Activated CD4-positive, alpha-beta memory T cell treated with anti-CD3 and anti-CD28 coated beads for 36 hours (primary cell): ENCODE measurements around the gene RAB20. TPM values are rescaled to one million over a fixed set of nuclear protein-coding genes. Genes with fewer than 3 reads are reported as not detected.
A peak's percentile ranks its signal among the peaks of the same experiment; 100 is the strongest.
"Not testable (repeated sequence)": the region's sequence is repeated elsewhere in the genome, so short reads cannot be mapped to it uniquely, and the experiment has no call there.

ENCODE experiments used
- CTCF ChIA-PET: fragments of 350-600 bp; sonication (Branson Sonifier 250); formaldehyde crosslinking; loops from one replicate; lab custom pipeline; 2021; ENCODE audit warnings: antibody characterized with exemption, inconsistent platforms; lab: Charles Lee
- POLR2A ChIA-PET: fragments of 350-600 bp; sonication (Branson Sonifier 250); formaldehyde crosslinking; loops from one replicate; lab custom pipeline; 2021; ENCODE audit warnings: antibody characterized with exemption; lab: Charles Lee
- DNase-seq: peaks from one replicate; pipeline ENCODE4 v3.0.0-alpha.2; 2020
- H3K27ac Mint-ChIP-seq: one replicate; pipeline ENCODE4 v1.8.0; 2021; ENCODE audit warnings: mixed read lengths
- H3K27me3 Mint-ChIP-seq: one replicate; pipeline ENCODE4 v1.8.0; 2021; ENCODE audit warnings: mixed read lengths
- H3K36me3 Mint-ChIP-seq: one replicate; pipeline ENCODE4 v1.8.0; 2021; ENCODE audit warnings: mixed read lengths
- H3K4me1 Mint-ChIP-seq: one replicate; pipeline ENCODE4 v1.8.0; 2021; ENCODE audit warnings: low read depth, mixed read lengths
- H3K4me3 Mint-ChIP-seq: one replicate; pipeline ENCODE4 v1.8.0; 2021; ENCODE audit warnings: mild to moderate bottlenecking, mixed read lengths
- H3K9me3 Mint-ChIP-seq: one replicate; pipeline ENCODE4 v1.8.0; 2021; ENCODE audit warnings: mixed read lengths
- intact Hi-C: fragments of 100-400 bp; cut with micrococcal nuclease; formaldehyde crosslinking; loops from one replicate; pipeline ENCODE4 v1.15.1; 2023
- total RNA-seq, 2 experiments: library from RNA; stranded (reverse); gene quantifications; one replicate each; pipeline ENCODE4 v1.2.3, GENCODE V29; 2021

RAB20 gene
- total RNA-seq, 2 experiments from 2014 or later = 1.4 to 2.1 TPM

DNA sequence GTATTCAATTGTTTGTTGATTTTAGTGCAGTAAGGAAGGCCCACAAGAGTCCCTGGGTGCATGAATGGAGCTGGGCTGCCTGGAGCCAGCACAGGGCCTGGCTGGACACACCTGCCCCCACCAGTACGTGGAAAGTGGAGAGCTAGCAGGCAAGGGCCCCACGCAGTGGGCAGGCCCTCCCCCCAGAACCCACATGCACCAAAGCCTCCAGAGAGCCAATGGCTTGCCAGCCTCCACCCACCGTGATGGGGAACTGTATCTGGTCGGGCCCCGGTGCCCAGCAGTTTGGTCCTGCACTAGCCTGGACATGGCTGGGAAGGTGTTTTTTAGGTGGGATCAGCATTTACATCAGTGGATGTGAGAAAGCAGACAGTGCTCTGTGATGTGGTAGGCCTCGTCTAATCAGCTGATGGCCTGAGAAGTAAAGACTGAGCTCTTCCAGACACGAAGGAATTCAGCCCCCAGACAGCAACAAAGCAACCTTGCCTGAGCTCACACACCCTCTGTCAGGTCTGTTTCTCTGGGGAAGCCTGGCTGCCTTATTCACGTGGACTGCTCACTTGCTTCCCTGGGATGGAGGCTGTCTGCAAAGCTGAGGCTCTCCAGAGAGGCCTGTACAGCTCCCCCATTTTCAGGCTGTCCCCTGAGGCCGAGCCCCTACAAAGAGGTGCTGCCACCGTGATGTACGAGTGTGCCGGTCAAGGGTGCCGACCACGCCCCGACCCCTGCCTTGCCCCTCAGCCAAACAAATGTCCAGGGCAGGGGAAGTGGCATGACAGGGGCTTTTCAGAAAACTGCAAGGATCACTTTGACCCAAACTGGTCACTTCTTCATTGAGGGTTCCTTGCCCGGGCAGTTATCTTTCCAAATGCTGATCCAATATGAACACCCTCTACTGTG is 27.5 kb downstream of the RAB20 start:
- Mint-ChIP-seq H3K4me1 (no peaks in the 10 kb centered on the region), H3K9me3 (no peaks in the 10 kb centered on the region), H3K27me3 (no peaks in the 10 kb centered on the region), H3K27ac (no peak overlapping the region), H3K4me3 (no peak overlapping the region), H3K36me3 (no peaks in the 10 kb centered on the region)
- ChIA-PET POLR2A (no interaction called here), CTCF (no interaction called here)
- no peak for DNase-seq
- intact Hi-C loops = no loop called here

DNA sequence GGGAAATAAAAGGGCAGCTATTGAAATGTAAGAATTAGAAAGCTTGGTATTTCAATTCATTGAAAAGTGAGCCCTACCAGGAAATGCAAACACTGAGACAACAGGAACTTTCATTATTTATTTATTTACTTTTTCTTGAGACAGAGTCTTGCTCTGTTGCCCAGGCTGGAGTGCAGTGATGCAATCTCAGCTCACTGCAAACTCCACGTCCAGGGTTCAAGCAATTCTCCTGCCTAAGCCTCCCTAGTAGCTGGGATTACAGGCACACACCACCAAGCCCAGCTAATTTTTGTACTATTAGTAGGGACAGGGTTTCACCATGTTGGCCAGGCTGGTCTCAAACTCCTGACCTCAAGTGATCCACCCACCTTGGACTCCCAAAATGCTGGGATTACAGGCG is 29.3 kb downstream of the RAB20 start:
- POLR2A ChIA-PET, H3K4me1 Mint-ChIP-seq, H3K4me3 Mint-ChIP-seq, H3K9me3 Mint-ChIP-seq, intact Hi-C loops, CTCF ChIA-PET, H3K27ac Mint-ChIP-seq, H3K36me3 Mint-ChIP-seq, DNase-seq, H3K27me3 Mint-ChIP-seq: not testable (repeated sequence)

DNA sequence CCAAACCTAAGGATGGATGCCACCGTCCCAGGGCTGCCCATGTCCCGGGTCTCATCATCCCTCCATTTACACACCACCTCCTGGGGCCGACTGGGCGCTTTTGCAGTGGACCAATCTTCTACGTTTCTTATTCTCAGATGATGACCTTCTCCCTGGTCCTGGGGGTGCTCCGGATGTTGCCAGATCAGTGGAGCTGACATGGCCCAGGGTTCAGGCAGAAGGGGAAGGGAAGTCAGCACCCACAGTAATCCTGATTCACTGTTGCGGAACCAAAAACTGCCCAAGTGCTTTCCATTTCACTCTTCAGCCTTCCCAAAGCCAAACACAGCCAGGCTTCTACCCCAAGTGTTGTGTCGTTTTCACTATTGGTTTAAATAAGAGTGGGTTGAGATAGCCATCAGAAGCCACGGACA is 29.8 kb downstream of the RAB20 start:
- CTCF ChIA-PET = no interaction called here
- no peaks in the 10 kb centered on the region for H3K27me3 Mint-ChIP-seq
- no peaks in the 10 kb centered on the region for H3K4me1 Mint-ChIP-seq
- H3K4me3 Mint-ChIP-seq = no peak overlapping the region
- no peak overlapping the region for H3K27ac Mint-ChIP-seq
- POLR2A ChIA-PET = no interaction called here
- H3K9me3 Mint-ChIP-seq = no peaks in the 10 kb centered on the region
- intact Hi-C loops = no loop called here
- no peaks in the 10 kb centered on the region for H3K36me3 Mint-ChIP-seq
- DNase-seq = no peak

DNA sequence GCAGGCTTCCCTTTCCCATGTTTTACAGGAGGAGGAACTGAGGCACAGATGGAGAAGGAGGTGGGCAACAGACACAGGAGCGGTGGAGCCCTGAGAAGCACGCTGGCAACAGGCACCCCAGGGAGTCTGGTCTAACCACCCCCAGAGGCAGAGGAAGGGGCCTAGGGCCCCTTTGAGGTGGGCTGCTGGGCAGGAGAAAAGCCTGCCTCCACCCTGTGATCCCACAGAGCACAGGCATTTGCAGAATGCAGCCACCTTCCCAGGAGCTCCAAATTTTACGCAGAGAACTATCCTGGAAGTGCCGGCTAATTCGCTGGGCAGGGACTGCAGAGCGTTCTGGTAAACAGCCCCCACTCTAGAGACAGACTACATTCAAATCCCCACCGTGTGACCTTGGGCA is 30.4 kb downstream of the RAB20 start:
- Mint-ChIP-seq H3K4me1 (peaks cover 2% of the 10 kb centered on the region), H3K9me3 (no peaks in the 10 kb centered on the region), H3K4me3 (no peak overlapping the region), H3K27ac (no peak overlapping the region), H3K27me3 (no peaks in the 10 kb centered on the region), H3K36me3 (no peaks in the 10 kb centered on the region)
- intact Hi-C loops = no loop called here
- DNase-seq = no peak
- ChIA-PET CTCF (no interaction called here), POLR2A (no interaction called here)

DNA sequence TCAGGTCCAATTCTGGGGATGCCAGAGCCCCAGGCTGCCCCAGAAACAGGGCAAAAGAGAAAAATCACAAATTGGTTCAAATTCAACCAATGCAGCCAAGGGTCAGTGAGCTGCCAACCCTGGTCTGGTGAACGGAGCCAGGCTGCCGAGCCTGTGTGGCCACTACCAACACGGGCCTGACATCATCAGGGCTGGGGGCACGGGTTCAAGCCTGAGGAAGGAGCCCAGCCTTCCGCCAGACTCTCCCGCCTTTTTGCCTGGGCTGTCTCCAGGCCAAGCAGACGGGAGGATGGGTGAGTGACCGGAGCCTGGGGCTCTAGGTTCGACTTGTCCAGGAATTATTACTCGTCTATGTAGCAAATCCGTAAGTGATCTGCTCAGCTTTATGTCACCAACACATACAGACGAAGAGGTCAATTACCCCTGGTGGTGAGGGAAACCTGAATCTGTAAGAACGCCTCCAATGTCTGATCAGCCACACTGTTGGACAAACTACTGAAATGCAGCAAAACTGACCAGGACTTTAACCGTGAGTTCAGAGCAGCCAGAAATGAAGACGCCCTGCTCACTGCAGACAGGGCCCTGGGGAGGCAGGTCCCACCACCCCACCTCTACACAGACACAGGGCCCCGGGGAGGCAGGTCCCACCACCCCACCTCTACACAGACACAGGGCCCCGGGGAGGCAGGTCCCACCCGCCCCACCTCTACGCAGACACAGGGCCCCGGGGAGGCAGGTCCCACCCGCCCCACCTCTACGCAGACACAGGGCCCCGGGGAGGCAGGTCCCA is 31.8 kb downstream of the RAB20 start:
- Mint-ChIP-seq H3K36me3 (no peaks in the 10 kb centered on the region), H3K27me3 (no peaks in the 10 kb centered on the region), H3K4me1 (peaks cover 16% of the 10 kb centered on the region), H3K4me3 (no peak overlapping the region), H3K9me3 (no peaks in the 10 kb centered on the region), H3K27ac (no peak overlapping the region)
- CTCF ChIA-PET = interaction anchor here (1.8 kb wide), 1 partner anchor 74 kb away, joined by 4 read pairs; no protein-coding TSS in a partner anchor
- DNase-seq = no peak
- intact Hi-C loops = no loop called here
- POLR2A ChIA-PET = no interaction called here

DNA sequence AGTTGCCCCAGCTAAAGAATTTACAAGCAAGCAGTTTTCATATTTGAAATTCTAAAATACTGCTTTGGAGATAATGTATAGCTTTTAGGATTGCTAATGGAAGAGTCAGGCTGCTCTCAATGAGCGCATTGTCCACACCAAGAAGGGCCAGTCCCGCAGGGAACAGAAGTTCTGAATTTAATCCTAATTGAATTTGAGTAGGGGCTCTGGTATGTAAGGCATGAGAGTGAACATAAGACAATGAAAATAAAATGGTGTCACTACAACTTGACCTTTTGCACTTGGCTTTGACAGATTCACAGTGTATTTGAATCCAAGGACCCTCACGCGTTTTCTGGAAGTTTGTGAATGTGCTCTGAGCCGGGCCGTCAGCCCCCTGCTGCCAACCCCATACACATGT is 32.6 kb downstream of the RAB20 start:
- Mint-ChIP-seq H3K4me1 (peaks cover 24% of the 10 kb centered on the region), H3K9me3 (no peaks in the 10 kb centered on the region), H3K36me3 (no peaks in the 10 kb centered on the region), H3K4me3 (no peak overlapping the region), H3K27me3 (no peaks in the 10 kb centered on the region), H3K27ac (no peak overlapping the region)
- POLR2A ChIA-PET = no interaction called here
- CTCF ChIA-PET = interaction anchor here (0.6 to 1.8 kb wide), 2 partner anchors 7 to 74 kb away, joined by 3 to 4 read pairs; no protein-coding TSS in a partner anchor
- no peak for DNase-seq
- intact Hi-C loops = no loop called here

DNA sequence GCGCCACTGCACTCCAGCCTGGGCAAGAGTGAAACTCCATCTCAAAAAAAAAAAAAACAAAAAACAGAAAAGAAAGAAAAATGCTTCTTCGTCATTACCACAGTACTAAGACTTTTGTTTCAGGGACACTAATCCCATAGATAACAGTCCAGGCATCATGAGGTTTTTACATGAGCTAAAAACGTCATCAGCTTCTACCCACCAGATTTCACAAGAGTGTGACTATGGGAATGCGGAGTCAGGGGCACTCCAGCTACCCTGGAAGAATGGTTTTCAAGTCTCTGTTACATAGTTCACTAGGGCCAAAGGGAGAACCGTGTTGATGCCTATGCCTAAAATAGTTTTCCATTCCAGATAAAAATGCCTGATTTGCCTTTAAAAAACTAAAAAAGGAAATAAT is 33.2 kb downstream of the RAB20 start:
- Mint-ChIP-seq H3K27me3 (no peaks in the 10 kb centered on the region), H3K36me3 (no peaks in the 10 kb centered on the region), H3K9me3 (no peaks in the 10 kb centered on the region), H3K27ac (no peak overlapping the region), H3K4me3 (no peak overlapping the region), H3K4me1 (peaks cover 24% of the 10 kb centered on the region)
- POLR2A ChIA-PET = no interaction called here
- CTCF ChIA-PET = interaction anchor here (0.6 to 1.8 kb wide), 2 partner anchors 8 to 73 kb away, joined by 3 to 4 read pairs; no protein-coding TSS in a partner anchor
- no peak for DNase-seq
- intact Hi-C loops = no loop called here

DNA sequence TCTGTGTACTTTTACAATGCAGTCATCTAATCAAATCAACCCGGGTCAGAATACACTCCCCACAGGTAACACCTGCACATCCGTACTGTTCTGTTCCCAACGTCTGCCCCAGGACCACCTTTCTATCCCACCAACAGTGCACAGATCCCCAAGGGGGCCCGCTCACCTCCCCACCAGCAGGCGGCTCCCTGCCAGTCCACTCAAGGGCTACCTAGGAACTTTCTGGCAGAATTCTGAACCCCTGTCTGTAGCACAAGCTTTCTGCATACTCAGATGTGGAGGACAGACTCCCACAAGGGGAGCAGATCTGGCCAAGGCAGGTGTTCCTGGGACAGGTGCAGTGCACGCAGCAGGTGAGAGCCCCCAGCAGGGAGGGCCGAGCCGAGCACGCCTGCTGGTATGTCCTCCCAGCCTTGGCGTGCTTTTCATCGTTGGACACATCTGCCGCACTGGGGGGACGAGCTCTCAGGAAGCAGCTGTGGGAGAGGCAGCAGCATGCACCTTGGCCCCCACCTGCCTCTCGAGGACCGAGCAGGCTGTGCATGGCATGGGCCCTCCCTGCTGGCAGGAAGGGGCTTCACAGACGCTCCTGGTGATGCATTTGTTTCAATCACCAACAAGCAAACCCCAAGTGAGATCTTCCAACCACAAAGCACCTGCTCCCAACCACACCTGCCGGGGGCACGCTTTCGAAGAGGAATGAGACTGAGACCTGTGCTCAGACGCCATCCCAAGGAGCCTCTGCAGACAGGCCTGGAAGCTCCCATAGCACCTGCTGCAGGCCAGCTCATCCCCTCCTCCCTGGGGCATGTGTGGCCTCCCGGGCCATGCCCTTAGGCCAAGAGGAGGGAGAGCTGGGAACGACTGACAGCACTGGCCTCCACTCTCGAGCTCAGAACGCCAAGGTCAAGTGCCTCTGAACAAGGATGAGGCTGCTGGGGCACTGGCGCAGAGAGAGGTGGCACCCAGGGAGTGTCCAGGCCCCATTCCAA is 35.9 kb downstream of the RAB20 start:
- Mint-ChIP-seq H3K27ac (no peak overlapping the region), H3K4me1 (peaks cover 24% of the 10 kb centered on the region), H3K36me3 (no peaks in the 10 kb centered on the region), H3K9me3 (no peaks in the 10 kb centered on the region), H3K4me3 (no peak overlapping the region), H3K27me3 (no peaks in the 10 kb centered on the region)
- CTCF ChIA-PET = no interaction called here
- POLR2A ChIA-PET = no interaction called here
- peak; percentile 24 for DNase-seq
- intact Hi-C loops = no loop called here

DNA sequence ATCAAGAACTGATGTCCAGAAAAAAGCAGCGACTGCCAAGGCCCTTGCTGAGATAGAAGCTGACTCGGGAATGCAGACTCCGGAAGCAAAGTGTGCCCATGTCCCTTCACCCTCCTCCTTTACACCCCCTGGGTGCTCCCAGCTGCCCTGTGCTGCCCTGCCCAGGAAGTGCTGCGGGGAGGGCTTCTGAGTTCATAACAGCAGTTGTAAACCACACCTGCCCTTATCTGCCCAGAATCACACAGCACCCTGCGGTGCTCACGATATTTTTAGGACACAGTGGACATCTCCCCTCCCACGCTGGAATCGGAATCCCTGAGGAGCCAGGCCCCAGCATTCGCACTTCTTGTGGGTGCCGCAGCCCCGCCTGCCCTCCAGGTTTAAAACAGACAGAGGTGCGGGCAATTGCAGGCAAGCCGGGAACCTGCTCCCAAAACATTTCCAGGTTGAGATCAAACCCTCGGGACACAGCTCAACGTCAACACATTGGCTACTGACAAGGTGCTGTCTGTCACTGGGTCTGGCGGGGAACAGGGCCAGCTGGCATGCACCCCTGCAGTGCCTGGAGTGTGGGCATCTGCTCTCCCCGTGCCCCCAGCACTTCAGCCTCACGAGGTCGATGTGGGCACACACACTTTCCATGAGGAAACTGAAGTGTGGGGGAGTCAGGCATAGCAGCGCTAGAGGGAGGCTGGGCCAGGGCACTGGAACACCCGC is 36.8 kb downstream of the RAB20 start:
- H3K4me1 Mint-ChIP-seq = peaks cover 24% of the 10 kb centered on the region
- CTCF ChIA-PET = no interaction called here
- H3K9me3 Mint-ChIP-seq = no peaks in the 10 kb centered on the region
- no peaks in the 10 kb centered on the region for H3K36me3 Mint-ChIP-seq
- intact Hi-C loops = no loop called here
- H3K27ac Mint-ChIP-seq = no peak overlapping the region
- H3K4me3 Mint-ChIP-seq = no peak overlapping the region
- H3K27me3 Mint-ChIP-seq = no peaks in the 10 kb centered on the region
- peak; percentile 25 for DNase-seq
- POLR2A ChIA-PET = no interaction called here

DNA sequence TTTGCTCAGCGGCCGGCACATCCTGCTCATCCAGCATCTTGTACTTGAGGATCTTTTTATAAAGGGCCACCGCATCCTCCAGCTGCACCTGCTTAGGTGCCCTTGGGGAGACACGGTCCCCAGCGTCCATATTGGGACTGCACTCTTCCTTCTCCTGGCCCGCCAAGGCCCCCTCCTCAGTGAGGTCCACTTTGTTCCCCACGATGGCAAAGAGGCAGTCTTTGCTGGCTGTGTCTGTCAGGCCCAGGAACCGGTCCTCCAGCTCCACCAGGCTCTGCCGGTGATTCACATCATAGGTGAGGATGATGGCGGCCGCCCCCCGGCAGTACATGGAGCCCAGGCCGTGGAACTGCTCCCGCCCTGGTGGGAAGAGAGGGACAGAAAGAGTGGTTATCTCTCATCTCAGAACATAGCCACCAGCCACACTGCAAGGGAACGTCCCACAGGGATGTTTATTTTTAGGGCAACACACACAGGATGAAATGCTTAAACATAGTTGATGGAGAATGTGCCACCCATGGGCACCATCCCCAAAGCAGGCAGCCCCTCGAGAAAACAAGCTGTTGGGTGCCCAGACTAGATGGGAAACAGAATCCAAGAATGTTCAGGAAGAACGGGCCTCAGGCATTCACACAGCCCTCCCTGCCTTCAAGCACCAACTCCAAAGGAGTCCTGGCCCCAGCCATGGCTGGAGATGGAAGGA is 37.5 kb downstream of the RAB20 start:
- intact Hi-C loops = no loop called here
- CTCF ChIA-PET = no interaction called here
- Mint-ChIP-seq H3K27ac (no peak overlapping the region), H3K9me3 (no peaks in the 10 kb centered on the region), H3K27me3 (no peaks in the 10 kb centered on the region), H3K36me3 (no peaks in the 10 kb centered on the region), H3K4me3 (no peak overlapping the region), H3K4me1 (peaks cover 24% of the 10 kb centered on the region)
- no peak for DNase-seq
- POLR2A ChIA-PET = no interaction called here

DNA sequence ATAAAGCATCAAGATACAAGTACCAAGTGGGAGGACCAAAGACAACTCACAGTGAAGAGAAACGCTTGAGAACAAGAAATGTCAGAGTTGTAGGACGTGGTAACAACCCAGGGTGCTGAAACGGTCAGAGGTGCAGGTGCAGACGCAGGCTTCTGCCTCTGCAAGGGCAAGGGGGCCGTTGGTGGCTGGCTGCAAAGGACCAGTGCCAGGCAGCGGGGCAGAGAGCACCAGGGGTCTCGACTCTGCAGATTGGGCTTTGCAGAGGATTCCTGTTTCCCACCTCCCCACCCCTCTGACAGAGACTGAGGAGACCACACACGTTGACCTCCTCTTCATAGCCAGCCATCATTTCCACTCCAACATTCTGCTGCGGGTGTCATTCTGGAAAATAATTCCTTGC is 38.3 kb downstream of the RAB20 start:
- DNase-seq = no peak
- Mint-ChIP-seq H3K27ac (no peak overlapping the region), H3K4me3 (no peak overlapping the region), H3K27me3 (no peaks in the 10 kb centered on the region), H3K4me1 (peaks cover 24% of the 10 kb centered on the region), H3K36me3 (no peaks in the 10 kb centered on the region), H3K9me3 (no peaks in the 10 kb centered on the region)
- intact Hi-C loops = no loop called here
- ChIA-PET CTCF (no interaction called here), POLR2A (no interaction called here)
